Activated CD4-positive, alpha-beta T cell treated with anti-CD3 and anti-CD28 coated beads for 48 hours (primary cell): ENCODE data around the gene HS6ST2.
A peak's percentile ranks its signal among the peaks of the same experiment; 100 is the strongest.

Experiments
- DNase-seq: peaks from one replicate; pipeline ENCODE4 v3.0.0-alpha.2; 2020

The HS6ST2 gene

DNA sequence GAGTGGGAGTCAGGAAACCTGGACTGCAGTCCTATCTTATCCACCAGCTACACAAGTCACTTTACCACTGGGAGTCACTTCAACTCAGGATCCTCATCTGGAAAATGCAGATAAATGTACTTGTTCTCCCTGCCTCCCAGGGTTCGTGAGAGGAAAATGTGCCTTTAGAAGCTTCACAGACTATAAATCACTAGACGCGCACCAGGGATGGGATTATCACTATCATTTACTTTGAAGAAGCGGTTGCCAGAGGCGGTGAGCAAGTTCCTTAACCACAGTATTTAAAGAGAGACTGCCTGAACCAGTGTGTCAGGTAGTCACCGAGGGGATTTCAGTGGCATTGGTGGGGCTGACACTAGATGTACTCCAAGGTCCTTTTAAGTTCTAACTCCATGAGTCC is 219.5 kb downstream of the HS6ST2 start:
- no peak for DNase-seq

DNA sequence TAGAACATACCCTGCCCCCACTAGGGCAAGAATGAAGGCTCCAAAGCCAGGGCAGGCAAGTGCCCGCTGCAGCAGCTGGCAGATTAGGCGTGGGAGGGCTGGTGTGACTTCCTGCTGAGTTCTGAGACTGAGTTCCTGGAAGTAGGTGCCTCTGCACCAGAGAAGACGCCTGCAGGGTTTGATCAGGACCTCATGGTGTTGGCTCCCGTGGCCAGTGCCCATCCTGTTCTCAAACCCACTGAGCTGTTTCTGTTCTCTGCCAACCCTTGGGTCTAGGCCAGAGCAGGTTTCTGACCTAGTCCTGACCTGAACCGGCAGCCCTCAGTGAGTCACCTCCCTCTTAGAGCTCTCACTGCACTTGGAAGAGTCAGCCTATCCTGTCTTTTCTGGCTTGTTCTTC is 220.7 kb downstream of the HS6ST2 start:
- peak; percentile 53 for DNase-seq

DNA sequence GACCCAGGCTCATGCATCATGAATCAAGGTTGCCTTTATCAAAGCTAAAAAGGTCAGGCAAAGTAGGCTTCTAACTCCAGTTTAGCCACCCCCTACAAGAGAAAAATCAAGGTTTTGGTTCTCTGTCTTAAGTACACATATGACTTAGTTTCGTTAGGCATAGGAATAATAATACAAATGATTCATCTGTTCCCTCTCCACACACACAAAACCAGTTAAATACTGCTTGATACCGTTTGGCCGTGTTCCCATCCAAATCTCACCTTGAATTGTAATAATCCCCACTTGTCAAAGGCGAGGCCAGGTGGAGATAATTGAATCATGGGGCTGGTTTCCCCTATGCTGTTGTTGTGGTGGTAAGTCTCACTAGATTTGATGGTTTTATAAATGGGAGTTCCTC is 226.2 kb downstream of the HS6ST2 start:
- DNase-seq = peak; percentile 5

DNA sequence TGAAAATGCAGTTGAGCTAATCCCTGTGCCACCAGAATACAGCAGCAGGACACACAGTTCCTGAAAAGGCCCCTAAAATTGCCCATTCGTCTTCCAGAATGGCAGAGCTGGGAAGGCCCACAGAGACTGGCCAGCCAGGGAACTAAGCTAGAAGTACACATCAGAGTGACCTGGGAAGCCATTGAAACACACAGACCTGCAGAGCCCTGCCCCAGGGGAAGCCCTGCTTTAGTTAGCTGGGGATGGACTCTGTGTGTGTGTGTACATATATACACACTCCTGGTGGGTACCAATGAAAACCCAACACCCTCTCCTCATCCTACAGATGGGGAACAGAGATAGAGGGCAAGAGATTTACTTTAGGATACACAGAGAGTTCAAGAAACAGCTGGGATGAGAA is 227.7 kb downstream of the HS6ST2 start:
- no peak for DNase-seq

DNA sequence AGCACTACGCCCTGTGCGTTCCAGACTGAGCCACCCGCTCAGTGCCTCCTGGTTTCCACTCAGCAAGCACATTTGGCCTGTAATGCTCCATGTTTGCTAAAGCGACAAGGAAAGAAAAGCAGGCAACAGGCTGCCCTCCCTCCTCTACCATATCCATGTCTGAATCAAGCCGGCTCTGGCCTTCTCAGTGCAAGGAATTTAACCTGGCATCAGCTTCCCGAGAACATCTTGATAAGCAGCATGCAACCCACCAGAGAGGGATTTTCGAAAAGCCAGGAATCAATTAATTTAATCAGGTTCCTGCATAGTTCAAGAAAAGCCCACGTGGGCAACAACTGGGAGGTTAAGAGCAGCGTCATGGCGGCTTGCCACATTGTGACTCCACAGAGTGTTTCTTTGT is 228.2 kb downstream of the HS6ST2 start:
- DNase-seq = no peak

DNA sequence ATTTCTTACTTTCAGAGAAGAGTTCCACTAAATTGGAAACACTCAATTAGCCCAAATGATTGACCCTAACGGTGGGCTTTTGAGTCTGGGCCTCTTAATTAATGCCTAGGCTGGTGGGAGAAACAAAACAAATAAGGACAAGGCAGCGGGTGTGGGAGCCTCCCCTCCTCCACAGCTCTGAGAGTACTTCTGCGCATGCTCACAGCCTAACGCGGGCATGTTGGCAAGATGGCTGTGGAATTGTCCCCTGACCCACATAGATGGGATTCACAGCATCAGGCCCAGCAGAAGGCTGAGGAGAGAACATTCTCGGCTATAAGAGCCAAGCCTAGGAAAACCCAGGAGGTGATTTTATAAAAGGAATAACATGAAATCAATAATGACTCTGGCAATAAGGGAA is 230.1 kb downstream of the HS6ST2 start:
- DNase-seq = no peak

DNA sequence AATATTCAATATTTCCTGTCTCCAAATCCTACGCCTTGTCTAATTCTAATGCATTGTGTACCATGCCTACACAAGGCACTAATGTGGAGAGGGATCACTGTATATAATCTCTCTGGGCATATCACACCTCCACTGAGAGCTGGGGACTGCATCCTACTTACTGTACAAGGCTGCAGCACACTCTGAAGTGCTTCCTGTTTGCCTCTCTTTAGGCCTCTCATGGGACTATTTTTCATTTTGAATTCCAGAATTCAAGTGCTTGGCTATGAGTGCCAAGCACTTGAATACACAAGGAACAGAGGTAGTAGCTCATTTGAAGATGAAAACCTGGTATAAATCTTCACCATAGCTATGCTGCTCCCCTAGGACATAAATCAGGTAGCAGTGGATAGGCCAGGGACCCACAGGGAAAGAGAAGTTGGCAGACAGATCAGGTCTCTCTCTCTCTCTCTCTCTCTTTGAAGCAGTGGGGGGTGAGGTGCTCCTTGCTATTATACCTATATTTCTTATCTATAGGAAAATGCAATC is 239.9 kb downstream of the HS6ST2 start:
- no peak for DNase-seq

DNA sequence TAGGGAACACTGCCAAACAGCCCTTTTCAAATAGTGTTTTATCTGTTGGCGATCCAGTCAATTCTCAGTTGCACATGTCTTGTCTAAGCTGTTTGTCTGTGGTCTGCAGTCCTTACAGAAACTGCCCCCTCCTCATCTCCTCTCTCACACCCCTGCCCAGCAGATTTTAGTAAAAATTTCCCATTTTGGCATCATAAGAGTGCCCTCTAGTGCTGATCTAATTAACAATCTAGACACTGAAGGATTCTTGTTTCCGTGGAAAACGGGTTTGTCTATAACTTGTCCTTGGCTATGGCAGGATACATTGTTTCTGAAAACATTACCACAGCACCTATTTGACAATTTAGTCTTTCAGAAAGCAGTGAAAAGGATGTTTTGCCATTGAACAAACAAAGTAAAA is 242.4 kb downstream of the HS6ST2 start:
- no peak for DNase-seq

DNA sequence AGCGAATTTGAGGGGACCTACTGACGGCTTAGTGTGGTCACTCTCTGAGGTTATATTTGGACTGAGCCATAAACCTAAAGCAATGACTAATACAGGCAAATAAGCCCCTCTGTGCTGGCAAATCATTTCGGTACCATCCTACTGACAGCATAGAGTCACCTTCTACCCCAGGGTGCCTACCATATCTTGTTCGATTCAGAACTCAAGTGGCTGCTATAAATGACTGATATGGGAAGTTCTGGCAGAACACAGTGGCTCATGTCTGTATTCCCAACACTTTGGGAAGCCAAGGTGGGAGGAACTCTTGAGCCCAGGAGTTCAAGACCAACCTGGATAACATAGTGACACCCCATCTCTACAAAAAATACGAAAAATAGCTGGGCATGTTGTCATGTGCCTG is 243.5 kb downstream of the HS6ST2 start:
- DNase-seq = no peak

DNA sequence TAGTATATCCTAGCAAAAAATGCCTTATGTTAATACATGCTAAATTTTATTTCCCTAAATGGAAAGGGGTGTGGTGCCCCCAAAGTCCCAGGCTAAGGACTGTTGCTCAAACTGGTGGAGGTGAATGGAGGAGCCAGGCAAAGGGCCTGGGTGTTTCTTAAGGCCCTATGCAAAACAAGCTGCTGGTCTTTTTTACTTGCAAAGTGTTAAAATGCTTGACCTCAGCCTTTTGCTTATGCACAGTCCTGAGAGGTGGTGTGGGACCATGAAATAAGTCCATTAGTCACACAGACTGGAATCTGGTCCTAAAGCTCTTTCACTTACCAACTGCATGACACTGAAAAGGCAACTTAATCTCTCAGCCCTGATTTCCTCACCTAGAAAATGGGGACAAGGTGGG is 246.1 kb downstream of the HS6ST2 start:
- no peak for DNase-seq

DNA sequence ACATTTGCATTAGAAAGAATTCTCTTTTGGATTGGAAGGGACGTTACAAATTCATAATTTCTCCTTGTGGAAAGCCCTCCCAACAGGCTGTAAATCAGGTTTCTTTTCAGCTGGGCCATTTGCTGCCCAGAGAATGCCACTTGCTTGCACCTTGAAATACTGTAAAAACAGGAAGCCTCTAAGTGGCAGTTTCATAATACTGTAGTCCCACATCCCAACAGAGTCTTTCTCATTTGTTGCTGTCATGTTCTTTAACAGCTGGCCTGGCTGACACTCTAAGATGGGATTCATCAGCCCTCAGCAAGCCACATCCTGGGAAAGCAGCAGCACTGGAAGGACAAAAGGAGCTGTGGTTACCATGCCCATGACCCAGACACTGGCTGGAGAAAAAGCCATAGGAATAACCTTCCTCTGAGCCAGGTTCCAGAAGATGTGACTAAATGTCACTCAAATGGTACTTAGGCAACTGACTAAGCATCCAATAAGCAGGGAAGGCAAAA is 247.7 kb downstream of the HS6ST2 start:
- no peak for DNase-seq

DNA sequence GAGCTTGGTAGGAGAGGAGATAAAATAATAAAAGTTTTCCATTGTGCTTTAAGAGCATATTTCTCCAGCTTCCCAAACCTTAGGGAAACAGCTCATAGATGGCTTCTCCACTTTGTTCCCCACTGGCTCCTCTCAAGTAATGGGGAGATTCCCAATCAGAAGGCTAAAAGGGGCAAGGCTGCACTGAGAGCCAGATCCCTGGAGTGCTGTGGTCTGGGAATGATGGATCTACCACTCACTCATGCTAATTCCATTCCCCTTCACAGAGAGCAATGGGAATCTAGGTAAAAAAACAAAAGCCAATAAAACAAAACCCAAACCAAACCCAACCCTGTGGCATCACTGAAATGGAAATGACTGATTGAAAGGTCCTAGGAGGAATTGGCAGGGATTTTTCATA is 249.9 kb downstream of the HS6ST2 start:
- no peak for DNase-seq

DNA sequence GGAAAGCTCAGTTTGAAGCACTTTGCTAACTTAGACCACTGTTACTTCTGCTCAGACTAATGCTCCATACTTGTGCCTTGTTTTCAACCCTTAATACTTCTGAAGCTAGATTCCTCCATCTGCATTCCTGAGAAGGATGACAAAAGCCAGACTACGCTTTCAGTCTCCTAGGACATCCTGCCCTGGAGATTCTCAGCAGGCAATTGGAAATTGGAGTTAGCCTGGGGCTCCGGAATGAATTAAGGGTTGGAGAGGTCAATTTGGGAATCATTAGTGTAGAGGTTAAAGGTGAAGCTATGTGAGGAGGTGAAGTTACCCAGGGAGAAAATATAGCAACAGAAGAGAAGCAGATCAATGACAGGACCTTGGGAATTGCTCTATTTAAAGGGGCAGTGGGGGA is 253.7 kb downstream of the HS6ST2 start:
- no peak for DNase-seq

DNA sequence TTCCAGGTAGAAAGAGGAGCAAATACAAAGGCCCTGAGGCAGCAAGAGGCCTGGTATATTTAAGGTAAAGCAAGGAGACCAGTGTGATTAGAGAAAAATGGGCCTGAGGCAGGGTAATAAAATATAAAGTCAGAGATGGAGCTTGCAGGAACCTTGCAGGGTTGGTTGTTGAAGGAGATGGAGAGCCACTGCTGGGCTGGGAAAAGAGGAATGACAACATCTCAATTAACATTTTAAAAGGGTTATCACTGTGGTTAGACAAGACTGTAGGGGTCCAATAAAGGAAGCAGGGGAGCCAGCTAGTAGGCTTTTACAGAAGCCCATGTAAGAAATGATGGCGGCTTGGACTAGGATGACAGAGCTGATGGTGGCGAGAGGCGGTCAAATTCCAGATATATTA is 264.0 kb downstream of the HS6ST2 start:
- DNase-seq = no peak

DNA sequence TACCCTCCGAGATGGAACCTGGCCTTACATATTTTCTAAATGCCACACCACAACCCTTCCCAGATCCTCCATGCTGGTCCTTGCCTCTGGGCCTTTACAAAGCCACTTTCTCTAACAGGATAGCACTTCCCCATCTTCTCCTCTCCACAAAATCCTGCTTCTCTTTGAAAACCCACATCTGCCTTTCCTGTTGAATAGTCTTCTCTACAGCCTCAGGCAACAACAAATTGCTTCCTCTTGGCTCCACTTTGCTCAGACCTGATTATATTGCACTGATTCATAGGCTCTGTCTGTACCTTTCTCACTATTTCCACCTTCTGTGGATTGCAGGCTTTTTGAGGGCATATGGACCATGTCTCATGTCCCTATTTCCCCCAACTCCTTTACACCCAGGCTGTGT is 265.9 kb downstream of the HS6ST2 start:
- no peak for DNase-seq

DNA sequence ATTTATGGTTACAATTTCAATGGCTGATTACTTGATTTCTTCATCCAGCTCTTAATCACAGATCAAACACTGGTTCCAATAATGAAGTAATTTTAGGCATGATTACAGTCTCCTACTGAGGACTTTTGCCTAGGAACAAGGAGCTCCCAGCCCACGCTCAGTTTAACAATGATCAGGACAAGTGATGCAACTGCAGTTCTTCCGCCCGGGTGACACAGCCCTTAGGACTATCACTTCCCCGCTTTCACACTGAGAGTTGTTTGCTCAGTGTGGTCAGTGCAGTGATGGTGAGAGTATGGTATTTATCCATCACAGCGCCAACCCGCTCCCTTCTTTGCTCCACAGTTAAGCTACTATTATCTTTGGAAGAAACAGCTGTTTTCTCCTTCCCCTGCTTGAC is 266.4 kb downstream of the HS6ST2 start:
- no peak for DNase-seq

DNA sequence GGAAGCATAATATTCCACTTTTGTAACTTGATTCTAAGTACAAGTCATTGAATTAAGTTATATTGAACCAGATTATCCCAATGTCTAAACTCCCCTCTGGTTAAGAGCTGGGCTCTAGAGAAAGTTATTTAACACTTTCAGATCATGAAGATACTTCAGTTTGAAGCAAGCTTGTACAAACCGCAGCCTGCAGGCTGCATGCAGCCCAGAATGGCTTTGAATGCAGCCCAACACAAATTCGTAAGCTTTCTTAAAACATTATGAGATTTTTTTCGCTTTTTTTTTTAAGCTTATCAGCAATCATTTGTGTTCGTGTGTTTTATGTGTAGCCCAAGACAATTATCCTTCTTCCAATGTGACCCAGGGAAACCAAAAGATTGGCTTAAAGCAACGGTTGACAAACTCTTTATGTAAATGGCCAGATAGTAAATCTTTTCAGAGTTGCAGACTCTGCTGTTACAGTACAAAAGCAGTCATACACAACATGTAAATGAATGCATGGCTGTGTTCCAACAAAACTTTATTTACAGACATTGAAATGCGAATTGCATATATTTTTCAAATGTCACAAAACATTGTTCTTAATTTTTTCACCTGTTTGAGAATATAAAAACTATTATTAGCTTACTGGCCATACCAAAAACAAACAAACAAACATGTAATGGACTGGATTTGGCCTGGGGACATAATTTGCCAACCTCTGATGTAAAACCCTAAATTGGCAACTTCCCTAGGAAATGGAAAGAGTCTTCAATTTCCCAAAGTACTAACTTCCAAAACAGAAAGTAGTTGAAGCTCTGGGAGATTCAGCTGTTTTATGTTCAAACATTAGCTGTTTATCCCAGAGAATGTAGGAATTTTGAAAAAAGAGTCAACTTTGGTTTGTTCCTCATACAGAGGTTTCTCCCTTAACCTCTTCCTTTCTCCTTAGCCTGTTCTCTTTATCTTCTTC is 268.5 kb downstream of the HS6ST2 start:
- DNase-seq = no peak

DNA sequence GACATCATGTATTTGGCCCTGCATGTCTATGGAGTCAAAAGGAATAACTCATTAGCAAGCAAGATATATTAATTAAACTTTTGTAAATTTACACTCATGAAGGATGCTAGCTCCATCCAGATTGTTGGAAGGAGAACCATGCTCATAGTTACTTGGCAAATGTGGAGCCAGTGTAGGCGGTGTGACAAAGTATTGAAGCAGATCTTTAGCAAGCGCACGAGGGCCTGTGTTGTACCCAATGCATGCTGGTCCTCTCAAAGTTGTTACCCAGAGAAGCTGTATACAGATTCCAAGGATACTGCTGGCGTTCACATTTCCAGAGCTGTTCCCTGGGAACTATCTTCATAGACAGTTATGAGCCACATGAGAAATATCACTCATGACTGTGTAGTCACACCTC is 273.2 kb downstream of the HS6ST2 start:
- DNase-seq = no peak

DNA sequence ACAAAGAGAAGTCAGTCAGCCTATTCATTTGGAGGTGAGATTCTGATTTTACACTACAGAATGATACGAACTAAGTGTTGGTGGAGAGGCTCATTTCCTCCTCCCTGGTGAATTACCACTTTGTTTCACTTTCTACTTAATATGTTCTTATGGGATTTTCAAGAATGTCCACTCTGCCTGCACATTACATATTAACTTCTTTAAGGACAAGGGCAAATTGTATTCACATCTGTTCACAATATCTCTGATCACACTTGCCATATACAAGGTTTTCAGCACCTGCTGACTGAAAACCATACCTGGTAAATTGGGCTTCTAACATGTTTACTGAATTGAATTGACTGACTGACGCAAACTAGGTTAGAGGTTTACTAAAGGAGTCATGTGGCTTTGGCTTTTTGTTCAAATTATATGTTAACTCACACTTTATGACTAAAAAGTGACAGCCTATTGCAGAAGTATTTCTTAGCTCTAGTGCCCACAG is 281.2 kb downstream of the HS6ST2 start:
- DNase-seq = no peak

DNA sequence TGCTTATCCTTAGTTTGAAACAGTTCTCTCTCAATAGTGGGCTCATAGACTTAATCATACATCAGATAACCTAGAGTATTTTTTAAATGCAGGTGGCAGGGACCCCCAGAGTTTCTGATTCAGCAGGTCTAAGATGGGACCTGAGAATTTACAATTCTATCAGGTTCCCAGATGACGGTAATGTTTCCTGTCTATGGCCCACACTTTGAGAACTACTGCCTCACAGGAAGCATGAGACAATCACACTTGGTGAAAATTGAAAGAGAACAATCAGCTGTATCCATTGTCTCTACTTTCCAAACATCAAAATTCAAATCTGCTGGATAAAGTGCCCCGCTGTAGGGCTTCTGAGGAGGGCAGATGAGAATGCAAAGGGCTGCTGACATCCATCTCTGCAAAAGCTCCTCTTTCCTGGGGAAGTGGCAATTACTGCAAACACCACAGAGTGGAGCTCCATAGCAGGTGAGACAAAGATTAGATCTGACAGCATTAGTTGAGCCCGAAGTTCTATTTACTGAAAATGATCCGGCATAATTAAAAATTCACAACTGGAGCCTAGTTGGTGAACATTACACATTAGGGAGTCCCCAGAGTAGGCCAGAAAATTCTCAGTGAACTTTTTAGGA is 281.8 kb downstream of the HS6ST2 start:
- no peak for DNase-seq

DNA sequence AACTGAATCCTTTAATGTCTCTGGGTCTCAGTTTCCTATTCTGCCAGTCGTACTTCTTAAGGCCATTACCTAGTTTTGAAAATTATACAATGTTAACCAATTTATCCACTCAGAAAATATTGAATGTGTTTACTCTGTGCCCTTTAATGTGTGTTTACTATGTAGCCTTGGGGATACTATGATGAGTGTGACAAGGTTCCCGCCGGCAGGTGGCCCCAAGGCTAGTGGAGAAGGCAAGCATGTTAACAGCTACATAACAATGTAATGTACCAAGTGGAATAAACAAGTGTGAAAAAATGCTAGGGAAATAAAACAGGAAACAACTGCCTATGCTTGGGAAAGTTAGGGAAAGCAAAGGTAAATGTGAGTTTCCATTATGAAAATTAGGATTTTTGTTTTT is 282.3 kb downstream of the HS6ST2 start:
- no peak for DNase-seq

DNA sequence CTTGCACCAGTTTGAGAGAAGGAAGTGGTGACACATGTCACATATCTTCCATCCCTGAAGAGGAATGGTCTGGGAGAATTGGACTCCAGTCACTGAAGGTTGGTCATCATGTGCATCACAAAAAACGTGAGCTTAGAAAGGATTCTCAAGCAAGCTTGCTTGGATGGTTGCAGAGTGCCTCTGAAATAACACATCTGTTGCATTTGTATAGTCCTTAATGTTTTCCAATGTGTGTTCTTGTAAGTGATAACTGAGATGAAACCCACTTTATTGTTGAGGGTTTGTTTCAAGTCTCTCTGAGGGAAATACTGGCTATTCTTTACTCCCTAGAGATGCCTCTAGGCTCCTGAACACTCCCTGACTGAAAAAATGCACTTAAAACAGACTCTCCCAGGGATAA is 285.1 kb downstream of the HS6ST2 start:
- DNase-seq = no peak

DNA sequence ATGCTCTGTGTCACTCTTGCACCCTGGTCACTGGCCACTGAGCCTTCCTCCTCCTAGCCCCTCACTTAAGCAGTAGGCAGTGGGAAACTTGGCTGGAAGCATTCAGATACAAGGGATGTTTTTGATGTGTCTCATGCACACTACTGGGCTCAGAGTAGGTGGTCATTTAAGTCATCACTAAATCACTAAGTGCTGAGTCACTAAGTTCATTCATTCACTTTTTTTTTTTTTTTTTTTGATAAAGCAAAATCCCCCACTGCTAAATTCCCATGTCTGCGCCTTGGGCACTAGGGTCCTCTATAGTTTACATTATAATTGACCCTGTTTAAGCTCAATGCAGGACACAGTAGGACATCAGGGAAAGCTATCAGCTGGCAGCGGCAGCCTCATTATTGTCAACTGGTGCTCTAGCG is 287.2 kb downstream of the HS6ST2 start:
- no peak for DNase-seq

DNA sequence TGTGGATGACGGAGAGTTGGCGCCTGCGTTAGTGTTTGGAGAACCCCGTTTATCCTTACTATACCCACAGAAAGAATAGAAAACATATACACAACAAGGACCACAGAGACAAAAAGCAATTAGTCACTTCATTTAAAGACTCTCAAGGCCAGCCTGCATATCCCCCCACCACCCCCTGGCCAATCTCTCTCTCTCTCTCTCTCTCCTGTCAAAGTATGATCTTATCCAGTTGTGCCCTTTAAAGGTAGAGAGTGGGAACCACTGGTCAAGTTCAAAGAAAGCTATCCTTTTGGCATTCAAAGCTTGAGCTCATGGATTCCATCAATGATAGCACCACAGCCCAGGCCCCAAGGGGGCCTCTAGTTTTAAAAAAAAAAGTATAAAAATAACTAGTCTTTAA is 289.3 kb downstream of the HS6ST2 start:
- DNase-seq = no peak
